ENCODE data around the gene DGCR2. TPM values are rescaled to one million over a fixed set of nuclear protein-coding genes. Genes with fewer than 3 reads are reported as not detected.

Gene DGCR2
- total RNA-seq, 1 experiment from 2014 or later, result 41.1 TPM

Other genes starting within 250 kb of the DGCR2 start
- gene DGCR6, start 216.1 kb downstream of the DGCR2 start, total RNA-seq (2021), result 2.7 and 4.4 TPM in 2 replicates
- 10.9 and 15.0 TPM in 2 replicates for gene PRODH, start 186.1 kb downstream of the DGCR2 start, total RNA-seq (2021)
- not detected in 2 replicates for gene TSSK2, start 8.9 kb upstream of the DGCR2 start, total RNA-seq (2021)
- gene ESS2, start 22.2 kb upstream of the DGCR2 start, total RNA-seq (2021), result 21.1 and 21.4 TPM in 2 replicates
- not detected in 2 replicates for gene GSC2, start 27.9 kb upstream of the DGCR2 start, total RNA-seq (2021)
- gene SLC25A1, start 56.3 kb upstream of the DGCR2 start, total RNA-seq (2021), result 91.0 and 115 TPM in 2 replicates
- 7.5 and 11.5 TPM in 2 replicates for gene CLTCL1, start 169.3 kb upstream of the DGCR2 start, total RNA-seq (2021)